Measurements from ENCODE around the gene GGA2.
A peak's percentile ranks its signal among the peaks of the same experiment; 100 is the strongest.
"Not testable (repeated sequence)": the region's sequence is repeated elsewhere in the genome, so short reads cannot be mapped to it uniquely, and the experiment has no call there.

The GGA2 gene

GRCh38 chr16:23453338-23454052 is 56.8 kb downstream of the GGA2 start:
- TF ChIP-seq CTCF (IDR thresholded peaks at IDR 0.05; ENCODE audit: low read depth, low read length, missing control alignments), result no peak
- Histone ChIP-seq H3K36me3 (replicated peaks) (peaks cover 3% of the 10 kb centered on the region), H3K27ac (peak overlapping the region; percentile 72), H3K27me3 (replicated peaks) (no peaks in the 10 kb centered on the region), H3K4me3 (ENCODE audit: low read depth, low read length) (peak overlapping the region; percentile 96)
- no peak for DNase-seq
- in situ Hi-C loops (cut with HindIII; ENCODE audit: low pct_ligation_motif_present, low sequenced_read_pairs), result no loop called here

GRCh38 chr16:23452572-23453337 is 57.5 kb downstream of the GGA2 start, which contains the start of gene COG7:
Gene COG7, minus strand, starts transcription at chr16:23453189. Its CDS starts 195 bp downstream, at chr16:23452994.
- in situ Hi-C loops (cut with HindIII; ENCODE audit: low pct_ligation_motif_present, low sequenced_read_pairs), result no loop called here

GRCh38 chr16:23452221-23452571 is 58.1 kb downstream of the GGA2 start:
- no peaks in the 10 kb centered on the region for H3K27me3 ChIP-seq (replicated peaks)
- no peak for TF ChIP-seq CTCF (IDR thresholded peaks at IDR 0.05; ENCODE audit: low read depth, low read length, missing control alignments)
- in situ Hi-C loops (cut with HindIII; ENCODE audit: low pct_ligation_motif_present, low sequenced_read_pairs), result no loop called here
- H3K27ac ChIP-seq, result peak overlapping the region; percentile 72
- H3K36me3 ChIP-seq (replicated peaks), result peaks cover 3% of the 10 kb centered on the region
- no peak for DNase-seq
- H3K4me3 ChIP-seq (ENCODE audit: low read depth, low read length), result peak overlapping the region; percentile 96

More at GRCh38 chr16:23452572-23453337, 57.5 kb downstream of the GGA2 start, which contains the start of gene COG7:
- Histone ChIP-seq H3K36me3 (replicated peaks) (peaks cover 3% of the 10 kb centered on the region), H3K4me3 (ENCODE audit: low read depth, low read length) (peak within 1 kb of the TSS; percentile 96), H3K27ac (peak within 1 kb of the TSS; percentile 72), H3K27me3 (replicated peaks) (no peaks in the 10 kb centered on the region)
- peak; percentile 92 for DNase-seq
- no peak for TF ChIP-seq CTCF (IDR thresholded peaks at IDR 0.05; ENCODE audit: low read depth, low read length, missing control alignments)

- no peak for TF ChIP-seq CTCF (IDR thresholded peaks at IDR 0.05; ENCODE audit: low read depth, low read length, missing control alignments)
- H3K27ac ChIP-seq, result no peak overlapping the region
- DNase-seq, result peak; percentile 30
- peaks cover 17% of the 10 kb centered on the region for H3K36me3 ChIP-seq (replicated peaks)
- H3K4me3 ChIP-seq (ENCODE audit: low read depth, low read length), result no peak overlapping the region
- no peaks in the 10 kb centered on the region for H3K27me3 ChIP-seq (replicated peaks)
- in situ Hi-C loops (cut with HindIII; ENCODE audit: low pct_ligation_motif_present, low sequenced_read_pairs), result no loop called here
Observed at GRCh38 chr16:23448392-23448791, 61.9 kb downstream of the GGA2 start.

GRCh38 chr16:23437542-23437941 is 72.8 kb downstream of the GGA2 start:
- in situ Hi-C loops (cut with HindIII; ENCODE audit: low pct_ligation_motif_present, low sequenced_read_pairs); H3K4me3 ChIP-seq (ENCODE audit: low read depth, low read length): not testable (repeated sequence)
- peaks cover 26% of the 10 kb centered on the region for H3K36me3 ChIP-seq (replicated peaks)

GRCh38 chr16:23436951-23437350 is 73.3 kb downstream of the GGA2 start:
- TF ChIP-seq CTCF (IDR thresholded peaks at IDR 0.05; ENCODE audit: low read depth, low read length, missing control alignments), result no peak
- DNase-seq, result no peak
- Histone ChIP-seq H3K27me3 (replicated peaks) (no peaks in the 10 kb centered on the region), H3K36me3 (replicated peaks) (peaks cover 27% of the 10 kb centered on the region), H3K4me3 (ENCODE audit: low read depth, low read length) (no peak overlapping the region), H3K27ac (no peak overlapping the region)
- in situ Hi-C loops (cut with HindIII; ENCODE audit: low pct_ligation_motif_present, low sequenced_read_pairs), result no loop called here

More at GRCh38 chr16:23437542-23437941, 72.8 kb downstream of the GGA2 start:
- DNase-seq; H3K27ac ChIP-seq; H3K27me3 ChIP-seq (replicated peaks): not testable (repeated sequence)

All from brain microvascular endothelial cell (primary cell).